Nephron (organoid): ENCODE data around the gene NT5DC1.

Experiments
- H3K27ac Mint-ChIP-seq, 3 experiments: 2 replicates each; pipeline ENCODE4 v1.8.0; 2020; ENCODE audit warnings: mixed read lengths in 3 of 3, mild to moderate bottlenecking in 2 of 3, moderate library complexity in 1 of 3
- H3K27me3 Mint-ChIP-seq: 2 replicates; pipeline ENCODE4 v1.8.0; 2021; ENCODE audit warnings: low read depth, mild to moderate bottlenecking, moderate library complexity, mixed read lengths
- H3K36me3 Mint-ChIP-seq: 2 replicates; pipeline ENCODE4 v1.8.0; 2020; ENCODE audit warnings: low read depth, mixed read lengths
- H3K4me1 Mint-ChIP-seq: 2 replicates; pipeline ENCODE4 v1.8.0; 2020; ENCODE audit warnings: mixed read lengths
- H3K4me3 Mint-ChIP-seq, 3 experiments: 2 replicates each; pipeline ENCODE4 v1.8.0; 2020; ENCODE audit warnings: mild to moderate bottlenecking in 3 of 3, mixed read lengths in 3 of 3, moderate library complexity in 2 of 3
- H3K9me3 Mint-ChIP-seq: 2 replicates; pipeline ENCODE4 v1.8.0; 2020; ENCODE audit warnings: mixed read lengths
- TF ChIP-seq, protein P1 (sequence below), 3 experiments: fragments of 200-600 bp; sonication (generic); IDR thresholded peaks; one replicate each; pipeline ENCODE4 v1.5.0; 2021; ENCODE audit warnings: antibody characterized with exemption in 3 of 3; ENCODE audit not compliant: unreplicated experiment in 3 of 3

The NT5DC1 gene

DNA sequence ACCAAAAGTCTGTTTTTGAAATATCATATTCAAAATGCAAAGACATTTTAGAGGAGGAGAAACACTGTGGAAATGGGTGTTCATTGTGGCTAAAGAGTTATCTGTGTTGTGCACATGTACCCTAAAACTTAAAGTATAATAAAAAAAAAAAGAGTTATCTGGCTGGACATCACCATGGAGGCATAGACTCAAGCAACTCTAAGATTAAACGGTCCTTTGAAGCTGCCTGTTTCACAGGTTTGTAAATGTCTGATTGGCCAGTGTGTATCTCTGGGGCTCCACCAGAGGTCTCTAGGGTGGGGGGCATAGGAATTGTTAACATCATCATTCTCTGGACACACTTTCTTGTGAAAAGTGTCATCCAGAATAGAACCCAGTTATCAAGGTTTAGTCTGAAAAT, 114.0 kb downstream of the NT5DC1 start:
- H3K27ac Mint-ChIP-seq = no peak overlapping the region
- H3K27me3 Mint-ChIP-seq = no peaks in the 10 kb centered on the region
- no peaks in the 10 kb centered on the region for H3K9me3 Mint-ChIP-seq
- TF ChIP-seq, protein P1, sequence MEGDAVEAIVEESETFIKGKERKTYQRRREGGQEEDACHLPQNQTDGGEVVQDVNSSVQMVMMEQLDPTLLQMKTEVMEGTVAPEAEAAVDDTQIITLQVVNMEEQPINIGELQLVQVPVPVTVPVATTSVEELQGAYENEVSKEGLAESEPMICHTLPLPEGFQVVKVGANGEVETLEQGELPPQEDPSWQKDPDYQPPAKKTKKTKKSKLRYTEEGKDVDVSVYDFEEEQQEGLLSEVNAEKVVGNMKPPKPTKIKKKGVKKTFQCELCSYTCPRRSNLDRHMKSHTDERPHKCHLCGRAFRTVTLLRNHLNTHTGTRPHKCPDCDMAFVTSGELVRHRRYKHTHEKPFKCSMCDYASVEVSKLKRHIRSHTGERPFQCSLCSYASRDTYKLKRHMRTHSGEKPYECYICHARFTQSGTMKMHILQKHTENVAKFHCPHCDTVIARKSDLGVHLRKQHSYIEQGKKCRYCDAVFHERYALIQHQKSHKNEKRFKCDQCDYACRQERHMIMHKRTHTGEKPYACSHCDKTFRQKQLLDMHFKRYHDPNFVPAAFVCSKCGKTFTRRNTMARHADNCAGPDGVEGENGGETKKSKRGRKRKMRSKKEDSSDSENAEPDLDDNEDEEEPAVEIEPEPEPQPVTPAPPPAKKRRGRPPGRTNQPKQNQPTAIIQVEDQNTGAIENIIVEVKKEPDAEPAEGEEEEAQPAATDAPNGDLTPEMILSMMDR (IDR thresholded peaks at IDR 0.05; ENCODE audit: unreplicated experiment in 3 of 3) = no peak
- H3K36me3 Mint-ChIP-seq = no peaks in the 10 kb centered on the region
- no peaks in the 10 kb centered on the region for H3K4me1 Mint-ChIP-seq
- H3K4me3 Mint-ChIP-seq = no peak overlapping the region

DNA sequence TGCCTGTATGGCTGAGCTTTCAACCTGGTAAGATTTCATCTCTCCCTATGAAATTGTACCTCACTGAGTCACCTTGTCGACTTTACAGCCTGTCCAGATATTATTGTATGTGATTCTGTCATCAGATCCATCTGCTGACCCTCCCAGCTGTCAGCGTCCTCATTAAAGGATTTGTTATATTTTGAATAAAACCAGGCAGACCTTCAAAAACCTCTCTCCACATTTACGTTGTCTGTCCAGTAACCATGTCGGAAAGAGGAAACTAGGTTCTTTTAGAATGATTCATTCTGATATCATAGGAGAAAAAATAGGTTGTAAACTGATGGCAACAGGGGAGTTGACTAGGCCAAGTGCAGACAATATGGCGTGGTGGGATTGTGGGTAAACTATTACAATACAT, 114.8 kb downstream of the NT5DC1 start:
- H3K4me1 Mint-ChIP-seq = no peaks in the 10 kb centered on the region
- H3K27ac Mint-ChIP-seq = no peak overlapping the region
- H3K4me3 Mint-ChIP-seq = no peak overlapping the region
- H3K36me3 Mint-ChIP-seq = no peaks in the 10 kb centered on the region
- H3K9me3 Mint-ChIP-seq = no peaks in the 10 kb centered on the region
- H3K27me3 Mint-ChIP-seq = no peaks in the 10 kb centered on the region
- TF ChIP-seq, protein P1 (IDR thresholded peaks at IDR 0.05; ENCODE audit: unreplicated experiment in 3 of 3) = no peak

DNA sequence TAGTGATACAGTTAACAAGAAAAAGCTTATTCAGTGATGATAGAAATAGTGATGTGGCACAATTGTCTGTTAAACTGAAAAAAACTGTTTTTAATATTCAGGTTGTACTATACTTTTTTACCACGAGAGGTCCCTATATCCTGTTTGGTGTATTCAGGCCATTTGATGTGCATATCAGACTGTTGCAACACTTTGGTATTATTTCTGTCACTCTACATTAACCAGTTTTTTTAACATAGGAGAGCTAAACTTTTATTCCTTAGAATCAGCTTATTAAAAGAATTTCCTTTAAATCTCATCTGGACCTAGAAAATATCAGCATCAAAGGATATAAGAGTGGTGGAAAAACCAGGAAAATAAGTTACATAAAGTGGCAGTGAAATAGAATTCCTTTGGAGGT, 116.4 kb downstream of the NT5DC1 start:
- TF ChIP-seq, protein P1 (IDR thresholded peaks at IDR 0.05; ENCODE audit: unreplicated experiment in 3 of 3) = peak; percentile 44 to 58 (median 50)
- Mint-ChIP-seq H3K27ac (no peak overlapping the region), H3K27me3 (no peaks in the 10 kb centered on the region), H3K36me3 (no peaks in the 10 kb centered on the region), H3K4me1 (no peaks in the 10 kb centered on the region), H3K4me3 (no peak overlapping the region), H3K9me3 (no peaks in the 10 kb centered on the region)

DNA sequence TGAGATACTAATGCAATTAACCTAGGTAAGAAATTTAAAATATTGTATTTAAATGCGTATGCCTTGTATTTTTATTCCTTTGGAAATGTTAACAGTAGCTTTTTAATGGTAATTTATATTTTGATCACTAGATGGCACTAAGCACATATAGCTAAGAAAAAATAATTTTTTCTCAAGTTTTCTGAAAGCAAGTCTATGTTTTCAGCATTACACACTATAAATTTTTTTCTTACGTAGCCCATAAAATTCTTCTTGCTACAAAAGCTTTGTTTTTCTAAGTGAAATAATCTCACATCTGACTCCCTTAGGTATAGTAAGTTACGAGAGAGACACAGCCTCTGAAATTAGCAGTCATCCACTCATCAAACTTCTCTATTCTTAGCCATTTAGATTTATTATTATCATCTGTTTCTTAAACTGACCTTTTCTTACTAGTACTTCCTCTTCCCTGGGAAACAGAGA, 117.5 kb downstream of the NT5DC1 start:
- H3K27ac Mint-ChIP-seq = peak overlapping the region in 1 of 3 experiments; percentile 57
- H3K27me3 Mint-ChIP-seq = no peaks in the 10 kb centered on the region
- no peaks in the 10 kb centered on the region for H3K4me1 Mint-ChIP-seq
- TF ChIP-seq, protein P1 (IDR thresholded peaks at IDR 0.05; ENCODE audit: unreplicated experiment in 3 of 3) = peak; percentile 34 to 66 (median 49)
- no peaks in the 10 kb centered on the region for H3K9me3 Mint-ChIP-seq
- H3K36me3 Mint-ChIP-seq = no peaks in the 10 kb centered on the region
- H3K4me3 Mint-ChIP-seq = no peak overlapping the region

DNA sequence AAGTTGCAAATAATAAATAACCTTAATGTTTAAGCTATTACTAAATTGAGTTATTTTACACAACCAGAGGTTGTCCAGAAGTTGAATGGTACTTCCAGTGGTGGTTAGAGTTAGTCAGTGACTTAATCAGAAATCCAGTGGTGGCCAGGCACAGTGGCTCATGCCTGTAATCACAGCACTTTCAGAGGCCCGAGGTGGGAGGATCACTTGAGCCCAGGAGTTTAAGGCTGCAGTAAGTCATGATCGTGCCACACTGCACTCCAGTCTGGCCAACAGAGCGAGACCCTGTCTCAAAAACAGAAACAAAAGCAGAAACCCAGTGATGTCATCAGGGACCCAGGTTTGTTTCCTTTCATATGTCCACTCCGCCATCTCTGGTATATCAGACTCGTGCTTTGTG, 118.2 kb downstream of the NT5DC1 start:
- no peaks in the 10 kb centered on the region for H3K27me3 Mint-ChIP-seq
- no peak overlapping the region for H3K4me3 Mint-ChIP-seq
- TF ChIP-seq, protein P1 (IDR thresholded peaks at IDR 0.05; ENCODE audit: unreplicated experiment in 3 of 3) = no peak
- H3K4me1 Mint-ChIP-seq = no peaks in the 10 kb centered on the region
- H3K27ac Mint-ChIP-seq = no peak overlapping the region
- H3K9me3 Mint-ChIP-seq = no peaks in the 10 kb centered on the region
- H3K36me3 Mint-ChIP-seq = no peaks in the 10 kb centered on the region

DNA sequence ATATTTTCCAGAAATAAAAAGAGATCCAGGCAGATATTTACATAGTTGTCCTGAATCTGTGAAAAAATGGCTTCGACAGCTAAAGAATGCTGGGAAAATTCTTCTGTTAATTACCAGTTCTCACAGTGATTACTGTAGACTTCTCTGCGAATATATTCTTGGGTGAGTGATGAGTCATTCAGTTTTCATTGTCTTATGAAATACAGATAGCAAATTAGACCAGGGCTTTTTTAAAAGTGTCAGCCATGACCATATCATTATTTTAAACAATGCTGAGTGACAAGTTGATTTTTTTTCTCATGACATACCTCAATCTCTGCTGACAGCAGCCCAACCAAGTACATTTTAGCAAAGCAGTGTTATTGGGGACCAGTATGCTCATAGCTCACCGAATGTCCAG, 120.4 kb downstream of the NT5DC1 start:
- H3K36me3 Mint-ChIP-seq = no peaks in the 10 kb centered on the region
- H3K4me1 Mint-ChIP-seq = no peaks in the 10 kb centered on the region
- no peaks in the 10 kb centered on the region for H3K9me3 Mint-ChIP-seq
- no peak overlapping the region for H3K27ac Mint-ChIP-seq
- TF ChIP-seq, protein P1 (IDR thresholded peaks at IDR 0.05; ENCODE audit: unreplicated experiment in 3 of 3) = no peak
- H3K27me3 Mint-ChIP-seq = no peaks in the 10 kb centered on the region
- no peak overlapping the region for H3K4me3 Mint-ChIP-seq
